NCI-H146 treated with DMSO at 0.1 percent for 48 hours (cell line): Measurements from ENCODE around the gene MARCHF3.
"Not testable (repeated sequence)": the region's sequence is repeated elsewhere in the genome, so short reads cannot be mapped to it uniquely, and the experiment has no call there.

Experiments used
- DNase-seq: peaks from one replicate; lab custom pipeline; 2025; ENCODE audit not compliant: unreplicated experiment; lab: John Stamatoyannopoulos, UW

The MARCHF3 gene

GRCh38 chr5:126852841-126853271, 177.5 kb downstream of the MARCHF3 start:
- DNase-seq, result no peak

GRCh38 chr5:126852091-126852571, 178.2 kb downstream of the MARCHF3 start:
- no peak for DNase-seq

DNA sequence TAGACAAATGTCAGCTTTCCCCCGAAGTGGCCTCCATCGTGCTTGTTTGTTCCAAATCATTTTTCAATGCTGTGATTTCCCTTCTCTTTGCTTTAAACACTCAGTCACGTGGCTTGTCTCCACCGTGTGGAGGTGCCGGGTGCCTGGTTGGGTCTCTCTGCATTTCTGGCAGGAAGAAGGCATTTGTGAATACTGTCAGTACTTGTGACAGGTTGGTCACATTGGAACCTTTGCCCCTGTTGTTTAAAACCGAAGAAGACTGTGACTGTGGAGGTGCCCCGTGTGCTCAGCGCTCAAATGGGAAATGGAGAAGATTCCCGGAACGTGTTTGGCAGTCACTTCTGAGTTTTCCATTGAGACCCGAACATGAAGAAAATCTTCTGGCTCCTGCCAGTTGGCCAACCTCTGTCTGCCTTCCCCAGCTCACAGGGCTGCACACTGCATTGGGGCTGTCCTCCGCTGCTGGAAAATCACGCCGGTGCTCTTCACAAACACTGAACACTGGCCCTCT, 178.8 kb downstream of the MARCHF3 start:
- no peak for DNase-seq

GRCh38 chr5:126849101-126849678, 181.2 kb downstream of the MARCHF3 start:
- DNase-seq, result no peak

GRCh38 chr5:126848253-126848652, 182.1 kb downstream of the MARCHF3 start:
- DNase-seq, result no peak

DNA sequence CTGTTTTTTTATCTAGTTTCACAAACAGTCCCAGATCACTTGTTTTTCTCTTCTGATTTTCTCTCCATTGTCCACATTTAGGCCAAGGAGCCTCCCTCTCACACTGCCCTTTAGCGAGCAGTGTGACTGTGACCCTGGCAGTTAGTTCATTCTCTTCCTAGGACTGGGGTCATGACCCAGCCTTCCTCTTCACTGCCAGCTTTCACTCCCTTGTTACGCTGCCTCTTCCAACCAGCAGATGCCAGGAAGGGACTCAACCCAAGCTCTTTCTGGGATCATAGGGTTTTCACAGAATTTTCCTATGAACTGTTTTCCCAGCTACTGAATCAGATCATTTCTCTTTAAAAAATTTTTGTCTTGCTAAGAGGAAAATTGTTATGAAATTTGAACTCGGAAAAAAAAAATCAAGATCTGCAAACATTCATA, 182.5 kb downstream of the MARCHF3 start:
- DNase-seq, result no peak

DNA sequence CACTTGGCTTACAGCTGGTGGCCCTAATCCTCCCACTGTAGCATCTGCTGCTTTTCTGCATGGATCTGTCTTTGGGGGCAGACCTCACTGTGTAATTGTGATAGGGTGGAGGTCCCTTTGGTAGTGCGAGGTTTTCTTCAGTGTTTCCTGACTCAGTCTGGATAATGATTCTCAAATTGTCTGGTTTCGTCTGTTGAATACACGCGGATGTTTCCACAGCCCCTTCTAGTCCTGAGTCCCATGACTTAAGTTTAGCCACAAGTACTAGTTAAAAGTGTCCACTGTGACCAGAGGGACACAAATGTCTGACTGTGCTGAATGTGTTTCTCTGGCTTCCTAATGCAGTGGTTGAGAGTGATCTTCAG, 182.9 kb downstream of the MARCHF3 start:
- DNase-seq, result no peak

DNA sequence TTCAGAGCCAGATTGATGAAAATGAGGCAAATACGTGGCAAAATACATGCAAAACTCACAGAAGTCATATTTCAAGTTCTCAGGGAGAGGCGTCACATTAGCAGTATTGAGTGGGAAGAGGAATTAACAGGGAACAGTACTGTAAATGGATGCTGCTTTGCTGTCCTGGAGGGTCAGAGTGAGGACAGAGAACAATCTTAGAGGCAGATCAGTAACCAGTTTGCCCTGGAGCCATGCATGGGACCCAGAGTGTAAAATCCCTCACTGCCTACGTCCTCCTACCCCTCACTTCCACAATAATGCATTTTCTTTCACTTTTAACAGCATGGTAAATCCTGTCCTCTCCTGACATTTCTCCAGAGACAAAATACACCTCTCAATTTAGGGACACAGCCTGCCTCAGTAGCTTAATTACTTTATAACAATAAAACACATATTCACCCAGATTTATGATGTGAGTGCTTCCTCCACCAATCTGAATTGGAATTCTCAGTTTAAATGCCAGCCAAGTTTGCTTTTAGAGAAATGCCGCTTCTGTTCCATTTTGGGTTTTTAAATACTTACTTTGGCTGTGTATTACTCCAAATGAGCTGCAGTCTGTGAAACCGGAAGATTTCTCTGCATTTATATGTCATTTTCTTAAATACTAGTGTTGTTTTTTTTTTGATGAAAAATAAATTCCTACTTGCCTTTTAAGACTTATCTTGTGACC, 183.5 kb downstream of the MARCHF3 start:
- no peak for DNase-seq

- DNase-seq, result no peak
Measured at GRCh38 chr5:126846344-126846743, 184.0 kb downstream of the MARCHF3 start.

GRCh38 chr5:126845470-126846070, 184.8 kb downstream of the MARCHF3 start:
- not testable (repeated sequence) for DNase-seq

DNA sequence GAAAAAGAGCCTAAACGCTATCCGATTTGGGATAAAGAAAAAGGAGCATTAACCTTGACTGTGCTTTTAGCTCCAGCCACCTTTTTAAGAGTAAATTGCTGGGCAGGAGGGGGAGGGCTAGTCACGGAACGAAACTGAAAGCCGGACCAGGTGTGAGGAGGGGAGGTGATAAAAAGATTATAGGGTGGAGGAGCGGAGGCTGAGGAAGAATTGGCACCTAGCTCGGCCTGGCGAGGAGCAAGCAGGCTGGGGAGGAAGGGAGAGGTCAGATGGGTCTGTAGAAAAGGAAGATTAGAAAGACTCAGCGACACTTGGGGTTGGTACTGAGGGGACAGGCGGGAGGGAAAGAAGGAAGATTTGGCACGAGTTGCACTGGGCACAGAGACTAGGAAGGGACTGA, 187.0 kb downstream of the MARCHF3 start:
- DNase-seq, result not testable (repeated sequence)

DNA sequence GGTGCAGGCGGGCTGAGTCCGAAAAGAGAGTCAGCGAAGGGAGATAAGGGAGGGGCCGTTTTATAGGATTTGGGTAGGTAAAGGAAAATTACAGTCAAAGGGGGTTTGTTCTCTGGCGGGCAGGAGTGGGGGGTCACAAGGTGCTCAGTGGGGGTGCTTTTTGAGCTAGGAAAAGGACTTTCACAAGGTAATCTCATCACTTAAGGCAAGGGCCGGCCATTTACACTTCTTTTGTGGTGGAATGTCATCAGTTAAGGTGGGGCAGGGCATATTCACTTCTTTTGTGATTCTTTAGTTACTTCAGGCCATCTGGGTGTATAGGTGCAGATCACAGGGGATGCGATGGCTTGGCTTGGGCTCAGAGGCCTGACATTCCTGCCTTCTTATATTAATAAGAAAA, 191.0 kb downstream of the MARCHF3 start:
- not testable (repeated sequence) for DNase-seq

GRCh38 chr5:126837906-126838539, 192.3 kb downstream of the MARCHF3 start:
- no peak for DNase-seq

GRCh38 chr5:126837242-126837641, 193.1 kb downstream of the MARCHF3 start:
- DNase-seq, result no peak

- DNase-seq, result no peak
Measured at GRCh38 chr5:126836778-126837177, 193.6 kb downstream of the MARCHF3 start.

GRCh38 chr5:126831156-126831555, 199.2 kb downstream of the MARCHF3 start:
- no peak for DNase-seq

DNA sequence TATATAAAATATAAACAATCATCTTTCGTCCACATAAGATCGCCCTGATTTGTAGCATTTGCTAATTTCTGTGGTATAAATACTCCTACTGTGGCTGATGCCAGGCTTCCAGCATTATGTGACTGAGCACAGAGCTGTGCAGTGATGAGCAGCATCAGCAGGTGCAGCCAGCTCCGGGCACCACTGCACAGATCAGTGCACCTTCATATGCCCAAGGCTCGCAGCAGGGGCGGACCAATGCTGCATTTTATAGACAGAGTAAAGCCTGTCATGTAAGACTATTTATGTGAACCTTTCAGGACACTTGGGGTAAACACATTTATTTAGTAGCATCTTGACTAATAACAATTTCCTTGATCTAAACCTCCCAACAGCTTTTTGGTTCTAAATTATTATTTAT, 200.3 kb downstream of the MARCHF3 start:
- DNase-seq, result no peak

DNA sequence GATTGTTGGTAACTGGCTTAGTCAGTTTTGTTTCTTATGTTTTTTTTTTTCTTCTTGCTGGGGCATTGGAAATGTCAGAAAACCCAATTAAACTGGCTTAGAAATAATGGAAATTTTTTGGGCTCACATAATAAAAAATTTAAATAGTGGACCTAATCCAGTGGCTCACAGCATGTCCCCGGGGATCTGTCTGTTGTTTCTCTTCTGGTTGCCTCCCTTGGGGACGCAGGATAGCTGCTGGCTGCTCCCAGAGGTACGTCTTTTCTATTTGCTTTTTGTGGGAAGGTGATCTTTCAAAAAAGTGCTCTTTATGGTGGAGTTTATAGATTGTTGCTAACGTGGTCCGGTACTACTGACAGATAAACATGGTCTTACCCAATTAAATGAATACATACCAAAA, 201.3 kb downstream of the MARCHF3 start:
- DNase-seq, result no peak

GRCh38 chr5:126826619-126827215, 203.6 kb downstream of the MARCHF3 start:
- no peak for DNase-seq

GRCh38 chr5:126819253-126819652, 211.1 kb downstream of the MARCHF3 start:
- DNase-seq, result no peak

DNA sequence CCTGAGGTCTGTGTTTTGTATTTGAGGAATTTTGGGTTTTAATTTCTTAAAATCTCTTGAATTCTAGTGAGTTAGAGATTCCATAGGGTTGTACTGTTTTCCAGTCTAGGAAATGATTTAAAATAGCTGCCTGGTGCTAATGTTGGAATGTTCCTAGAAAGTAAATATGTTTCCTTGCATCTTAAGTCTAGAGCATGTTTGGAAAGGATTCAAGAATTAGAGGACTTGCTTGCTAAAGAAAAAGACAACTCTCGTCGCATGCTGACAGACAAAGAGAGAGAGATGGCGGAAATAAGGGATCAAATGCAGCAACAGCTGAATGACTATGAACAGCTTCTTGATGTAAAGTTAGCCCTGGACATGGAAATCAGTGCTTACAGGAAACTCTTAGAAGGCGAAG, 211.6 kb downstream of the MARCHF3 start:
- DNase-seq, result no peak
